ENCODE measurements around the gene TFE3. TPM values are rescaled to one million over a fixed set of nuclear protein-coding genes. Genes with fewer than 3 reads are reported as not detected.

The TFE3 gene
- total and polyA plus RNA-seq, 2 experiments from 2014 or later: 21.4 to 83.8 TPM

DNA sequence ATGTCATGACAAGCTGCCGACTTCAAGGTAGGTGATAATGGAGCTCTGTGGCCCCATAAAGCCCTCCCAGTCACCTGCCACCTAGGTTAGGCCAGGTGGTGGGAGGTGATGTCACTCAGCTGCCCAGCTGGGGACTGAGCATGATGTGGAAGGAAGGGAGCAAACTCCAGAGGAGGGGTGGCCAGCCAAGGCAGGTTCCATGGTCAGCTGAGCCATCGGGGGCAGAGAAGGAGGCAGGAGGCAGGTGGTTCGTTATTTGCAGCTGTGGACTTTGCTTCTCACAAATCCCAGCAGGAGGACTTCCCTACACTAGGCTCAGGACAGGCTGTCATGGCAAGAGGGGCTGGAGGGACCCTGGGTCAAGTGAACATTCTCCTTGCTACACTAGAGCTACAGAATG lies 17.8 kb upstream of the TFE3 start (continued):
- TF ChIP-seq CREB1 (CRISPR knock-in tag; IDR thresholded peaks at IDR 0.05; ENCODE audit: low read depth) (no peak), STAT1 (IDR thresholded peaks at IDR 0.05; ENCODE audit: unreplicated experiment) (no peak), POLR2AphosphoS5 (IDR thresholded peaks at IDR 0.05; ENCODE audit: low read depth) (no peak), NANOG (IDR thresholded peaks at IDR 0.05; ENCODE audit: borderline replicate concordance) (no peak), ZNF114 (CRISPR knock-in tag; IDR thresholded peaks at IDR 0.05) (no peak)
- TF ChIP-seq, protein P1, sequence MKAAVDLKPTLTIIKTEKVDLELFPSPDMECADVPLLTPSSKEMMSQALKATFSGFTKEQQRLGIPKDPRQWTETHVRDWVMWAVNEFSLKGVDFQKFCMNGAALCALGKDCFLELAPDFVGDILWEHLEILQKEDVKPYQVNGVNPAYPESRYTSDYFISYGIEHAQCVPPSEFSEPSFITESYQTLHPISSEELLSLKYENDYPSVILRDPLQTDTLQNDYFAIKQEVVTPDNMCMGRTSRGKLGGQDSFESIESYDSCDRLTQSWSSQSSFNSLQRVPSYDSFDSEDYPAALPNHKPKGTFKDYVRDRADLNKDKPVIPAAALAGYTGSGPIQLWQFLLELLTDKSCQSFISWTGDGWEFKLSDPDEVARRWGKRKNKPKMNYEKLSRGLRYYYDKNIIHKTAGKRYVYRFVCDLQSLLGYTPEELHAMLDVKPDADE (IDR thresholded peaks at IDR 0.05): no peak
- TF ChIP-seq, protein P2, sequence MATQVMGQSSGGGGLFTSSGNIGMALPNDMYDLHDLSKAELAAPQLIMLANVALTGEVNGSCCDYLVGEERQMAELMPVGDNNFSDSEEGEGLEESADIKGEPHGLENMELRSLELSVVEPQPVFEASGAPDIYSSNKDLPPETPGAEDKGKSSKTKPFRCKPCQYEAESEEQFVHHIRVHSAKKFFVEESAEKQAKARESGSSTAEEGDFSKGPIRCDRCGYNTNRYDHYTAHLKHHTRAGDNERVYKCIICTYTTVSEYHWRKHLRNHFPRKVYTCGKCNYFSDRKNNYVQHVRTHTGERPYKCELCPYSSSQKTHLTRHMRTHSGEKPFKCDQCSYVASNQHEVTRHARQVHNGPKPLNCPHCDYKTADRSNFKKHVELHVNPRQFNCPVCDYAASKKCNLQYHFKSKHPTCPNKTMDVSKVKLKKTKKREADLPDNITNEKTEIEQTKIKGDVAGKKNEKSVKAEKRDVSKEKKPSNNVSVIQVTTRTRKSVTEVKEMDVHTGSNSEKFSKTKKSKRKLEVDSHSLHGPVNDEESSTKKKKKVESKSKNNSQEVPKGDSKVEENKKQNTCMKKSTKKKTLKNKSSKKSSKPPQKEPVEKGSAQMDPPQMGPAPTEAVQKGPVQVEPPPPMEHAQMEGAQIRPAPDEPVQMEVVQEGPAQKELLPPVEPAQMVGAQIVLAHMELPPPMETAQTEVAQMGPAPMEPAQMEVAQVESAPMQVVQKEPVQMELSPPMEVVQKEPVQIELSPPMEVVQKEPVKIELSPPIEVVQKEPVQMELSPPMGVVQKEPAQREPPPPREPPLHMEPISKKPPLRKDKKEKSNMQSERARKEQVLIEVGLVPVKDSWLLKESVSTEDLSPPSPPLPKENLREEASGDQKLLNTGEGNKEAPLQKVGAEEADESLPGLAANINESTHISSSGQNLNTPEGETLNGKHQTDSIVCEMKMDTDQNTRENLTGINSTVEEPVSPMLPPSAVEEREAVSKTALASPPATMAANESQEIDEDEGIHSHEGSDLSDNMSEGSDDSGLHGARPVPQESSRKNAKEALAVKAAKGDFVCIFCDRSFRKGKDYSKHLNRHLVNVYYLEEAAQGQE (IDR thresholded peaks at IDR 0.05; ENCODE audit: unreplicated experiment): no peak

DNA sequence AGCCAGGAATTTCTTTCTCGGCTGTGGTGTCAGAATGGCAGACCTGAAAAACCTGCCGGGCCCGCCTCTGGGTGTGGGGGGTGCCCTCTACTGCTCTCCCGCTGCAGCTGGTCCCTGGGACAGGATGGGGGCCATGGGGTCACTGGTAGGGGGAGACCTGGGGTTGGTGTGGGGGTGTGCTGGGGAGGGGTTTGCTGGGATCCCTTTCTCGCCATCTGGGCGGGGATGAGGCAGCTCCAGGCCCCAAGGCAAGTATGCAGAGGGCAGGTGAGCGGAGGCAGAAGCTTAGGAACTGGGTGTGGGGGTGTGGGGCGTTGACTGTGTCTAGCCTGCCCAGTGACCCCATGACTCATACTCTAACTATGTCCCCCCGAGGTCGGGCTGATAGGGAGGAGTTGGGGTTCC lies 16.5 kb upstream of the TFE3 start:
- no peaks in the 10 kb centered on the region for H3K9me2 ChIP-seq (ENCODE audit: insufficient read depth)
- ATAC-seq (peak; percentile 60), DNase-seq (ENCODE audit: low spot score) (peak; percentile 43)
- no peaks in the 10 kb centered on the region for H3K9me3 Mint-ChIP-seq
- H3K4me1 Mint-ChIP-seq: peaks cover 4% of the 10 kb centered on the region; the same call in 2 of the 3 replicates
- H3K27ac Mint-ChIP-seq: no peak overlapping the region; the same call in 1 of the 2 replicates
- H3K4me3 ChIP-seq: peak overlapping the region; percentile 55
- no peaks in the 10 kb centered on the region for H3K27me3 ChIP-seq (ENCODE audit: insufficient read depth)
- no peaks in the 10 kb centered on the region for H3K27me3 Mint-ChIP-seq (ENCODE audit: insufficient read depth, low read depth, poor library complexity)
- peak overlapping the region; percentile 78 for H3K4me3 Mint-ChIP-seq
- H2AFZ ChIP-seq: no peak overlapping the region
- H3K36me3 ChIP-seq (ENCODE audit: insufficient read depth): no peaks in the 10 kb centered on the region
- TF ChIP-seq ZNF331 (CRISPR knock-in tag; IDR thresholded peaks at IDR 0.05; ENCODE audit: low read depth) (no peak), CREB1 (CRISPR knock-in tag; IDR thresholded peaks at IDR 0.05; ENCODE audit: low read depth) (no peak), STAT1 (IDR thresholded peaks at IDR 0.05; ENCODE audit: unreplicated experiment) (no peak)
- TF ChIP-seq, protein P3, sequence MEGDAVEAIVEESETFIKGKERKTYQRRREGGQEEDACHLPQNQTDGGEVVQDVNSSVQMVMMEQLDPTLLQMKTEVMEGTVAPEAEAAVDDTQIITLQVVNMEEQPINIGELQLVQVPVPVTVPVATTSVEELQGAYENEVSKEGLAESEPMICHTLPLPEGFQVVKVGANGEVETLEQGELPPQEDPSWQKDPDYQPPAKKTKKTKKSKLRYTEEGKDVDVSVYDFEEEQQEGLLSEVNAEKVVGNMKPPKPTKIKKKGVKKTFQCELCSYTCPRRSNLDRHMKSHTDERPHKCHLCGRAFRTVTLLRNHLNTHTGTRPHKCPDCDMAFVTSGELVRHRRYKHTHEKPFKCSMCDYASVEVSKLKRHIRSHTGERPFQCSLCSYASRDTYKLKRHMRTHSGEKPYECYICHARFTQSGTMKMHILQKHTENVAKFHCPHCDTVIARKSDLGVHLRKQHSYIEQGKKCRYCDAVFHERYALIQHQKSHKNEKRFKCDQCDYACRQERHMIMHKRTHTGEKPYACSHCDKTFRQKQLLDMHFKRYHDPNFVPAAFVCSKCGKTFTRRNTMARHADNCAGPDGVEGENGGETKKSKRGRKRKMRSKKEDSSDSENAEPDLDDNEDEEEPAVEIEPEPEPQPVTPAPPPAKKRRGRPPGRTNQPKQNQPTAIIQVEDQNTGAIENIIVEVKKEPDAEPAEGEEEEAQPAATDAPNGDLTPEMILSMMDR (conservative IDR thresholded peaks at IDR 0.05; ENCODE audit: low read depth in 2 of 2): no peak
- peaks cover 17% of the 10 kb centered on the region for H3K79me2 ChIP-seq (replicated peaks; ENCODE audit: insufficient read depth)
- H3K4me2 ChIP-seq: peak overlapping the region; percentile 74
- no peaks in the 10 kb centered on the region for H4K20me1 ChIP-seq (replicated peaks; ENCODE audit: insufficient read depth)
- H3K4me1 ChIP-seq (ENCODE audit: insufficient read depth): no peaks in the 10 kb centered on the region
- 0 out of 2 replicates have a peak overlapping the region, but pooled peaks have one; percentile 14 for H3K27ac ChIP-seq (ENCODE audit: low read depth)
- H3F3A ChIP-seq (replicated peaks; ENCODE audit: low read depth): no peaks in the 10 kb centered on the region
- H3K36me3 Mint-ChIP-seq (ENCODE audit: low read depth): peaks cover 9% of the 10 kb centered on the region; the same call in 2 of the 3 replicates

Measured in GM23338 (cell line).